DOHH2 (cell line): ENCODE data around the gene RGMA.

ENCODE experiments used
- EZH2phosphoT487 ChIP-seq: fragments of 200-600 bp; sonication (generic); IDR thresholded peaks from 2 replicates; pipeline ENCODE4 v1.6.1; 2017; ENCODE audit warnings: borderline replicate concordance, mild to moderate bottlenecking, antibody characterized with exemption, low read length, moderate library complexity, mixed read lengths
- TF ChIP-seq, protein P1 (sequence below): fragments of 200-600 bp; sonication (generic); IDR thresholded peaks from one replicate; pipeline ENCODE4 v1.5.1; 2014; ENCODE audit warnings: antibody characterized with exemption, mild to moderate bottlenecking, low read depth, low read length; ENCODE audit not compliant: poor library complexity, severe bottlenecking

DNA sequence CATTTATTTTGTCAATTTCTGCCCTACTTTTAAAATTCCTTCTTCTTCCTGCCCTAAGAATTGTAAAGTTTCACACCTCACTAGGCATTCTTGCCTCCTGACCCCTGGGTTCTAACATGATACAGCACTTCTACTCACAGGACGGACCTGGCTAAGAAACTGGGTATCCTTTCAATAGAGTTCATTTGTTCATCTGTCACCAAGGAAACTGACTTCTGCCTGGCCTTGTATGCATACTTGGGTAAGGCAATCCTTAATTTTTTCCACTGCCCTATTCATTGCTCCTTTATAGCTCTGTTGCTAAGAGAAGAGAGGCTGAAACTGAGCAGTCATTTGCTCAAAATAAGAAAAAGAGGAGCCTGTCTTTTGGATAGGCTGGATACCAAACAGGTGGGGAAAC, 3.3 kb downstream of the RGMA start:
- TF ChIP-seq, protein P1, sequence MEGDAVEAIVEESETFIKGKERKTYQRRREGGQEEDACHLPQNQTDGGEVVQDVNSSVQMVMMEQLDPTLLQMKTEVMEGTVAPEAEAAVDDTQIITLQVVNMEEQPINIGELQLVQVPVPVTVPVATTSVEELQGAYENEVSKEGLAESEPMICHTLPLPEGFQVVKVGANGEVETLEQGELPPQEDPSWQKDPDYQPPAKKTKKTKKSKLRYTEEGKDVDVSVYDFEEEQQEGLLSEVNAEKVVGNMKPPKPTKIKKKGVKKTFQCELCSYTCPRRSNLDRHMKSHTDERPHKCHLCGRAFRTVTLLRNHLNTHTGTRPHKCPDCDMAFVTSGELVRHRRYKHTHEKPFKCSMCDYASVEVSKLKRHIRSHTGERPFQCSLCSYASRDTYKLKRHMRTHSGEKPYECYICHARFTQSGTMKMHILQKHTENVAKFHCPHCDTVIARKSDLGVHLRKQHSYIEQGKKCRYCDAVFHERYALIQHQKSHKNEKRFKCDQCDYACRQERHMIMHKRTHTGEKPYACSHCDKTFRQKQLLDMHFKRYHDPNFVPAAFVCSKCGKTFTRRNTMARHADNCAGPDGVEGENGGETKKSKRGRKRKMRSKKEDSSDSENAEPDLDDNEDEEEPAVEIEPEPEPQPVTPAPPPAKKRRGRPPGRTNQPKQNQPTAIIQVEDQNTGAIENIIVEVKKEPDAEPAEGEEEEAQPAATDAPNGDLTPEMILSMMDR = no peak
- TF ChIP-seq EZH2phosphoT487 = no peak
